PFSK-1 (cell line): ENCODE measurements around the gene DLGAP1.

Experiments used
- POLR2AphosphoS5 ChIP-seq: IDR thresholded peaks from 2 replicates; pipeline ENCODE4 v1.6.1; 2012; ENCODE audit warnings: low read depth, mild to moderate bottlenecking, control low read depth, low read length, moderate library complexity
- REST ChIP-seq, 2 experiments: IDR thresholded peaks; 2 replicates each; pipeline versions ENCODE4 v1.6.1 to v1.8.0; 2011 to 2012; ENCODE audit warnings: low read depth in 2 of 2, low read length in 2 of 2, control low read depth in 1 of 2, inconsistent platforms in 1 of 2, mild to moderate bottlenecking in 1 of 2, moderate library complexity in 1 of 2; ENCODE audit not compliant: insufficient read depth in 1 of 2
- SIN3A ChIP-seq: IDR thresholded peaks from 2 replicates; pipeline ENCODE4 v1.6.1; 2012; ENCODE audit warnings: mild to moderate bottlenecking, low read length, moderate library complexity, borderline replicate concordance; ENCODE audit not compliant: insufficient read depth
- TAF1 ChIP-seq: IDR thresholded peaks from 2 replicates; pipeline ENCODE4 v1.6.1; 2012; ENCODE audit warnings: low read length, control low read depth, borderline replicate concordance; ENCODE audit not compliant: insufficient read depth

- TF ChIP-seq POLR2AphosphoS5 (no peak), TAF1 (no peak), REST (IDR thresholded peaks at IDR 0.05; ENCODE audit: insufficient read depth in 1 of 2, low read depth in 2 of 2, low read length in 2 of 2) (no peak), SIN3A (no peak)
Measured at GRCh38 chr18:3914833-3915610, 540.1 kb downstream of the DLGAP1 start.
